NCI-H1417 (cell line): ENCODE data around the gene CERS4.
A peak's percentile ranks its signal among the peaks of the same experiment; 100 is the strongest.
"Not testable (repeated sequence)": the region's sequence is repeated elsewhere in the genome, so short reads cannot be mapped to it uniquely, and the experiment has no call there.

Experiments used
- DNase-seq, 3 experiments: peaks; one replicate each; lab custom pipeline; 2025; lab: John Stamatoyannopoulos, UW

CERS4 gene

GRCh38 chr19:8208922-8209461, at the start of gene CERS4:
CERS4 (plus strand) TSS chr19:8209370; CDS start chr19:8251077, 41,707 bp downstream.
- peak; percentile 67 to 92 (median 89) for DNase-seq

GRCh38 chr19:8161135-8161646, 48.0 kb upstream of the CERS4 start:
- DNase-seq: peak in 1 of 3 experiments; percentile 62

- DNase-seq: no peak
Measured at GRCh38 chr19:8163759-8164158, 45.4 kb upstream of the CERS4 start.

GRCh38 chr19:8167985-8168384, 41.2 kb upstream of the CERS4 start:
- DNase-seq: peak in 2 of 3 experiments; percentile 13 to 63

GRCh38 chr19:8168537-8168936, 40.6 kb upstream of the CERS4 start:
- DNase-seq: no peak

- no peak for DNase-seq
Measured at GRCh38 chr19:8174706-8175105, 34.5 kb upstream of the CERS4 start.

- DNase-seq: no peak
Measured at GRCh38 chr19:8180018-8180417, 29.2 kb upstream of the CERS4 start.

GRCh38 chr19:8184274-8184673, 24.9 kb upstream of the CERS4 start:
- DNase-seq: no peak

GRCh38 chr19:8185343-8186068, 23.7 kb upstream of the CERS4 start:
- no peak for DNase-seq

GRCh38 chr19:8192221-8192820, 16.8 kb upstream of the CERS4 start:
- no peak for DNase-seq

GRCh38 chr19:8194528-8195267, 14.5 kb upstream of the CERS4 start:
- no peak for DNase-seq

GRCh38 chr19:8196271-8196927, 12.8 kb upstream of the CERS4 start:
- no peak for DNase-seq

GRCh38 chr19:8203288-8204120, 5.7 kb upstream of the CERS4 start:
- peak in 1 of 3 experiments; percentile 21 for DNase-seq

- peak; percentile 1 to 96 (median 92) for DNase-seq
Measured at GRCh38 chr19:8204961-8205360, 4.2 kb upstream of the CERS4 start.

- peak; percentile 70 to 98 (median 87) for DNase-seq
Measured at GRCh38 chr19:8206147-8207087, 2.8 kb upstream of the CERS4 start.

GRCh38 chr19:8207326-8207725, 1.8 kb upstream of the CERS4 start:
- not testable (repeated sequence) for DNase-seq

GRCh38 chr19:8208119-8208921, 850 bp upstream of the CERS4 start:
- peak in 2 of 3 experiments; percentile 50 to 53 for DNase-seq

- DNase-seq: peak; percentile 40 to 89 (median 83)
Measured at GRCh38 chr19:8209462-8210378, 550 bp downstream of the CERS4 start.
